HepG2 (cell line): ENCODE results near the gene ELK1. TPM values are rescaled to one million over a fixed set of nuclear protein-coding genes. Genes with fewer than 3 reads are reported as not detected.

Experiments
- ATF6 ChIP-seq: sonication (generic); formaldehyde crosslinking; conservative IDR thresholded peaks from 2 replicates; pipeline ENCODE4 v1.4.0; 2020; ENCODE audit warnings: missing genetic modification reagents
- CCAR2 ChIP-seq: fragments of 200-400 bp; formaldehyde crosslinking; optimal IDR thresholded peaks from 2 replicates; pipeline ENCODE3; 2018; ENCODE audit warnings: low read depth, mild to moderate bottlenecking, low read length, moderate library complexity
- CREB3 ChIP-seq: sonication (generic); formaldehyde crosslinking; IDR thresholded peaks from 2 replicates; pipeline ENCODE4 v1.5.0; 2020; ENCODE audit warnings: missing genetic modification reagents
- HNF4G ChIP-seq, 2 experiments: sonication (generic) in 1 of 2; formaldehyde crosslinking in 1 of 2; IDR thresholded peaks; 2 replicates each; pipeline versions ENCODE4 v1.4.0 to v1.6.1; 2011 to 2020; ENCODE audit warnings: borderline replicate concordance in 2 of 2, low read depth in 2 of 2, mild to moderate bottlenecking in 2 of 2, low read length in 1 of 2, missing genetic modification reagents in 1 of 2, moderate library complexity in 1 of 2
- HOXA5 ChIP-seq: sonication (generic); formaldehyde crosslinking; IDR thresholded peaks from 2 replicates; pipeline ENCODE4 v1.4.0; 2020; ENCODE audit warnings: missing genetic modification reagents
- HOXA7 ChIP-seq: sonication (generic); formaldehyde crosslinking; IDR thresholded peaks from 2 replicates; pipeline ENCODE4 v1.8.1; 2022; ENCODE audit warnings: mild to moderate bottlenecking, missing genetic modification reagents, moderate library complexity
- NCOA2 ChIP-seq: sonication (generic); formaldehyde crosslinking; IDR thresholded peaks from 2 replicates; pipeline ENCODE4 v1.8.0; 2022; ENCODE audit warnings: inconsistent platforms
- NFE2L1 ChIP-seq: sonication (generic); formaldehyde crosslinking; IDR thresholded peaks from 2 replicates; pipeline ENCODE4 v1.4.0; 2020; ENCODE audit warnings: missing genetic modification reagents, mild to moderate bottlenecking, borderline replicate concordance
- PHF5A ChIP-seq: IDR thresholded peaks from one replicate; pipeline ENCODE4 v1.6.1; 2018; ENCODE audit warnings: low read depth, missing genetic modification reagents; ENCODE audit not compliant: unreplicated experiment
- POLR2A ChIP-seq, 2 experiments: IDR thresholded peaks; 2 replicates each; pipeline ENCODE4 v1.6.1; 2011; ENCODE audit warnings: low read depth in 2 of 2, low read length in 2 of 2, mild to moderate bottlenecking in 1 of 2, moderate library complexity in 1 of 2; ENCODE audit not compliant: insufficient read depth in 1 of 2
- RERE ChIP-seq: IDR thresholded peaks from 2 replicates; pipeline ENCODE4 v1.6.1; 2016; ENCODE audit warnings: low read depth, missing genetic modification reagents, missing compliant biosample characterization
- RFXANK ChIP-seq: IDR thresholded peaks from 2 replicates; pipeline ENCODE4 v1.6.1; 2016
- SMAD9 ChIP-seq: sonication (generic); formaldehyde crosslinking; IDR thresholded peaks from 2 replicates; pipeline ENCODE4 v1.5.1; 2020; ENCODE audit warnings: mild to moderate bottlenecking, missing genetic modification reagents
- SNAPC2 ChIP-seq: sonication (generic); formaldehyde crosslinking; IDR thresholded peaks from 2 replicates; pipeline ENCODE4 v1.8.1; 2022; ENCODE audit warnings: mild to moderate bottlenecking, missing genetic modification reagents
- SOX6 ChIP-seq, 2 experiments: fragments of 450-650 bp in 1 of 2; sonication (generic) in 1 of 2; formaldehyde crosslinking in 1 of 2; IDR thresholded peaks; 2 replicates each; pipeline versions ENCODE4 v1.4.0 to v1.6.1; 2017 to 2020; ENCODE audit warnings: antibody characterized with exemption in 1 of 2, mild to moderate bottlenecking in 1 of 2, missing genetic modification reagents in 1 of 2
- SYNCRIP ChIP-seq: fragments of 200-400 bp; formaldehyde crosslinking; IDR thresholded peaks from 2 replicates; pipeline ENCODE4 v1.6.1; 2018; ENCODE audit warnings: mild to moderate bottlenecking, low read depth, low read length; ENCODE audit not compliant: insufficient read depth
- TERF1 ChIP-seq: sonication (generic); formaldehyde crosslinking; IDR thresholded peaks from 2 replicates; pipeline ENCODE4 v1.8.0; 2022; ENCODE audit warnings: mild to moderate bottlenecking, missing genetic modification reagents, moderate library complexity
- ZKSCAN5 ChIP-seq: sonication (generic); formaldehyde crosslinking; IDR thresholded peaks from 2 replicates; pipeline ENCODE4 v1.5.1; 2020; ENCODE audit warnings: mild to moderate bottlenecking, missing genetic modification reagents
- ZNF850 ChIP-seq: sonication (generic); formaldehyde crosslinking; conservative IDR thresholded peaks from 2 replicates; pipeline ENCODE4 v1.9.0; 2021; ENCODE audit warnings: mild to moderate bottlenecking, missing genetic modification reagents
- ZSCAN31 ChIP-seq: sonication (generic); formaldehyde crosslinking; IDR thresholded peaks from 2 replicates; pipeline ENCODE4 v1.5.0; 2020; ENCODE audit warnings: low read depth, mild to moderate bottlenecking, missing genetic modification reagents
- polyA plus RNA-seq, 8 experiments: library from polyadenylated mRNA; depleted of rRNA in 3 of 8; stranded (reverse) in 7 of 8; unstranded in 1 of 8; fragments of >200 nt; fragmentation: Illumina TruSeq in 4 of 8; extraction: Trizol in 4 of 8; gene quantifications; 2 replicates each; pipeline versions ENCODE4 v1.2.1 to v1.2.3, GENCODE V29; 2011 to 2016; ENCODE audit warnings: low read depth in 4 of 8, missing spikeins in 1 of 8, mixed read lengths in 1 of 8; ENCODE audit not compliant: insufficient read depth in 1 of 8
- total RNA-seq, 5 experiments: library from RNA; depleted of rRNA; stranded (reverse); fragments of >200 nt; fragmentation: Illumina TruSeq; extraction: Trizol; gene quantifications; 2 replicates each; pipeline ENCODE4 v1.2.3, GENCODE V29; 2016; ENCODE audit warnings: low read depth in 1 of 5

ELK1 gene
- total and polyA plus RNA-seq, 2 of the 13 experiments (the other 11 are each of a cell fraction or from before 2014, with no cell fraction given) = 4.3 to 7.2 TPM

GRCh38 chrX:47619486-47620302, 30.7 kb downstream of the ELK1 start, which contains the start of gene SYN1 (continued):
- no peak for TF ChIP-seq ZNF850
- no peak for TF ChIP-seq PHF5A (CRISPR knock-in tag)
- TF ChIP-seq RFXANK (CRISPR knock-in tag) = no peak
- no peak for TF ChIP-seq NCOA2
- TF ChIP-seq HOXA7 (CRISPR knock-in tag) = no peak
- no peak for TF ChIP-seq HNF4G (IDR thresholded peaks at IDR 0.05; ENCODE audit: borderline replicate concordance, low read depth, low read length)
- TF ChIP-seq HNF4G (CRISPR knock-in tag; IDR thresholded peaks at IDR 0.05; ENCODE audit: borderline replicate concordance, low read depth) = no peak
- no peak for TF ChIP-seq POLR2A (IDR thresholded peaks at IDR 0.05; ENCODE audit: insufficient read depth in 1 of 2, low read depth in 2 of 2, low read length in 2 of 2)
- TF ChIP-seq ZKSCAN5 (CRISPR knock-in tag) = no peak
- TF ChIP-seq TERF1 = no peak
- TF ChIP-seq SNAPC2 = peak; percentile 79; the same call in 1 of the 2 replicates
- TF ChIP-seq RERE (CRISPR knock-in tag) = no peak
- TF ChIP-seq CREB3 = no peak
- TF ChIP-seq SOX6 (IDR thresholded peaks at IDR 0.05) = no peak
- TF ChIP-seq SOX6 (CRISPR knock-in tag; IDR thresholded peaks at IDR 0.05) = no peak
- TF ChIP-seq CCAR2 = no peak
- TF ChIP-seq SYNCRIP = no peak
- no peak for TF ChIP-seq ATF6
- peak; percentile 84 for TF ChIP-seq HOXA5 (CRISPR knock-in tag)
- no peak for TF ChIP-seq SMAD9 (CRISPR knock-in tag)
- TF ChIP-seq NFE2L1 (CRISPR knock-in tag) = no peak
- TF ChIP-seq ZSCAN31 (CRISPR knock-in tag) = no peak
